HG03520 (cell line): ENCODE measurements around the gene HEYL.
"Not testable (repeated sequence)": the region's sequence is repeated elsewhere in the genome, so short reads cannot be mapped to it uniquely, and the experiment has no call there.

Experiments used
- ATAC-seq: cut with Tn5 transposase; IDR thresholded peaks from one replicate; pipeline ENCODE4 v1.9.1; 2021; ENCODE audit warnings: mild to moderate bottlenecking, moderate library complexity; ENCODE audit not compliant: unreplicated experiment

The HEYL gene

DNA sequence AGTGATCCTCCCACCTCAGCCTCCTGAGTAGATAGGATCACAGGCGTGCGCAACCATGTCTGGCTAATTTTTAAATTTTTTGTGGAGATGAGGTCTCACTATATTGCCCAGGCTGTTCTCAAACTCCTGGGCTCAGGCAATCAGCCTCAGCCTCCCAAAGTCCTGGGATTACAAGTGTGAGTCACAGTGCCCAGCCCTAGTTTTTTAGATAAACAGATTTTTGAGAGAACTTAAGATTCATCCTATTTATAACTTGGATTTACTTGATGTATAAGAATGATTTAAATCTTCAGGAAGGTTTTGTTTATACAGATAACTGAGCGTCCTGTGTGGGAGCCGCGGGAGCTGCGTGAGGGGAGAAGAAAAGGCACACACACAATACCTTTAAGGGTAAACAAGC is 26.2 kb downstream of the HEYL start:
- ATAC-seq = no peak

DNA sequence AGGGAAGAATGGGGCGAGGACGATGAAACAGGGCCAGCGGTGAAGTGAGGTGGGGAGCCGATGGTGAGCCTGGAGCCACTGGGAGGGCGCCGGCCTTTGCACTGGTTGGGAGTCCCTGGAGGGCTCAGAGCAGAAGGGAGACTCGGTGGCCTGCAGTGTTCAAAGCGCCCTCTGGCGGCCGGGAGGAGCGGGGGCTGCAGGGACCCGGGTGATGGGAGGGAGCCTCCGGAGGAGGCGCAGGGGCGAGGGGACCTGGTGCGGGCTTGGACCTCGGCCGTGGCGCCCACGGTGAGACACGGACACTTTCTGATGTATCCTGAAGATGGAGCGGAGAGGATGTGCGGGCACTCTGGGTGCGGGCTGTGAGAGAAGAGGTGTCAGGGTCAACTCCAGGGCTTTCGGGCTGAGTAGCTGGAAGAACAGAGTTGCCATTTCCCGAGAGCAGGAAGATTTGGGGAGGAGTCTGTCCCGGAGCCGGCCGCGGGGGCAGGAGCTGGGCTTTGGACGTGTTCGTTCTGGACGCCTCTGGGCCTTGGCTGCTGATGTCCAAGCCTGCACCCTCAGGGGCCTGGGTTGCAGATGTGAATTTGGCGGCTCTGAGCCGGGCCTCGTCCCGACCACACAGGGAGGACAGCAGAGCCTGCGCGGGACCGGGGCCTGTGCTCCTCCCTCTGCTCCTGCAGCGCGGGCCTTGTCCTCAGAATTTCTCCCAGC is 29.7 kb downstream of the HEYL start:
- ATAC-seq = no peak

DNA sequence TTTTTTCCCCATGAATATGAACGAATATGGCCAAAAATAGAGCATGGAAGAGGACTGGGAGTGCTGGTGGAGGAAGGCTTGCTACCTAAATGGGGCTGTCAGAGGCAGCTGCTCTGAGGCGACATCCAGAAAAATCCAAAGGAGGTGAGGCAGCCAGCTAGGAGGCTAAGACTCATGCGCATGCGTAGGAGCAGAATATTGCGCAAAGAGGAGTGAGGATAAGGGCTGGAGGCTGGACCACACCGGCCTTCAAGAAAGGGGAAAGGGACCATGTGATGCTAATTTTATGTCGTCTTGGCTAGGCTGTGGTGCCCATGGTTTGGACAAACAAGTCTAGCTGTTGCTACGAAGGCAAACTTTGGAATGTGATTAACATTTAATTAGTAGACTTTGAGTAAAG is 30.5 kb downstream of the HEYL start:
- ATAC-seq = no peak

DNA sequence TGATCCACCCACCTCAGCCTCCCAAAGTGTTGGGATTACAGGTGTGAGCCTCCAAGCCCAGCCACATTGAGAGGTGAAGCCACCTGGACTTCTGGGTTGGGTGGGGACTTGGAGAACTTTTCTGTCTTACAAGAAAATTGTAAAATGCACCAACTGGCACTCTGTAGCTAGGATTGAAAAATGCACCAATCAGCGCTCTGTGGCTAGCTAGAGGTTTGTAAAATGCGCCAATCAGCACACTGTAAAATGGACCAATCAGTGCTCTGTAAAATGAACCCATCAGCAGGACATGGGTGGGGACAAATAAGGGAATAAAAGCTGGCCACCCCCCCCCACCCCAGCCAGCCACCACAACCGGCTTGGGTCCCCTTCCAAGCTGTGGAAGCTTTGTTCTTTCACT is 35.8 kb downstream of the HEYL start:
- not testable (repeated sequence) for ATAC-seq

DNA sequence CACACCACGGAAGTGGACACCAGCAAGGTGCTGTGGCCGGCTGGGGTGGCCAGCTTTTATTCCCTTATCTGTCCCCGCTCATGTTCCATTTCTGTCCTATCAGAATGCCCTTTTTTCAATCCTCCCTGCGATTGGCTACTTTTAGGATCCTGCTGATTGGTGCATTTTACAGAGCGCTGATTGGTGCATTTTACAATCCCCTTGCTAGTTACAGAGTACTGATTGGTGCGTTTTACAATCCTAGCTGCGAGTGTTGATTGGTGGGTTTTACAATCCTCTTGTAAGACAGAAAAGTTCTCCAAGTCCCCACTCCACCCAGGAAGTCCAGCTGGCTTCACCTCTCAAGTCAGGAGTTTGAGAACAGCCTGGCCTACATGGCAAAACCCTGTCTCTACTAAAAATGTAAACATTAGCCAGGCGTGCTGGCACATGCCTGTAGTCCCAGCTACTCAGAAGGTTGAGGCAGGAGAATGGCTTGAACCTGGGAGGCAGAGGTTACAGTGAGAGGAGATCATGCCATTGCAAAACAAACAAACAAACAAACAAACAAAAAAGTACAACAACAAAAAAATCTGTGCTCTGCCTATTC is 37.7 kb downstream of the HEYL start:
- ATAC-seq = not testable (repeated sequence)

DNA sequence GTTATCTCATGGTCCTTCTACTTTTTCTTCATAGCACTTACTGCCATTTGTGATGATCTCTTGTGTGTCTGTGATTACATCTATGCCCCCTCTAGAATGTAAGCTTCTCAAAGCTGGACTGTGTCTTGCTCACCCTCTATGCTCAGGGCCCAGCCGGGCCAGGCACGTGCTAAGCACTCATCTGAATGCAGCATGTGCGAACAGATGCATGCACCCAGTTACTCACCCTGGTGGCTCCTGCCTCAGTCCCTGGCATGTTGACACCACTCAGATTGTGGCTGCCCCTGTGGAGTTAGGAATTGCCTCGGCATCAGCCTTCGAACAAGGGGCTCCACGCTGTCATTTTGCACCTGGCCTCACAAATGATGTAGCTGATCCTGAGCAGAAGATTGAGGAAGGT is 43.3 kb downstream of the HEYL start:
- ATAC-seq = no peak

DNA sequence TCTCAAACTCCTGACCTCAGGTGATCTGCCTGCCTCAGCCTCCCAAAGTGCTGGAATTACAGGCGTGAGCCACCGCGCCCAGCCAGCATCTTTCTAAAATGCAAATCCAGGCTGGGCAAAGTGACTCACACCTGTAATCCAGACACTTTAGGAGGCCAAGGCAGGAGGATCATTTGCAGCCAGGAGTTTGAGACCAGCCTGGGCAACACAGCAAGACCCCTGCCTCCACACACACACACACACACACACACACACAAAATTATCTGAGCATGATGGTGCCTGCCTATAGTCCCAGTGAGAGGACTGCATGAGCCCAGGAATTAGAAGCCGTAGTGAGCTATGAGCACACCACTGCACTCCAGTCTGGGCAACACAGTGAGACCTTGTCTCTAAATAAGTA is 46.1 kb downstream of the HEYL start:
- no peak for ATAC-seq

DNA sequence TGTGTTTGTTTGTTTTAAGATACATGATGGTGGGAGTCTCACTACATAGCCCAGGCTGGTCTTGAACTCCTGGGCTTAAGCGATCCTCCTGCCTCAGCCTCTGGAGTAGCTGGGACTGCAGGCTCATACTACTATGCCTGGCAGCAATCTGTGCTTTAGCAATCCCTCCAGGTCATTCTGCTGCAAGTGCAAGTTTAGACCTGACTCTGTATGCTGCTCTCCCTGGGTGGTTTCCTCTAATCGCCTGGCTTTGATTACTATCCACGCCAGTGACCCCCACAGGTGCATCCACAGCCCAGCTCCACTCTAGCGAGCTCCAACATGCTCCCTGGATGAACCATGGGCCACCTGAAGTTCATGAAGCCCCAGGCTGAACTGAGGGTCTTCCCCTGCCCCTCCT is 47.4 kb downstream of the HEYL start:
- no peak for ATAC-seq

DNA sequence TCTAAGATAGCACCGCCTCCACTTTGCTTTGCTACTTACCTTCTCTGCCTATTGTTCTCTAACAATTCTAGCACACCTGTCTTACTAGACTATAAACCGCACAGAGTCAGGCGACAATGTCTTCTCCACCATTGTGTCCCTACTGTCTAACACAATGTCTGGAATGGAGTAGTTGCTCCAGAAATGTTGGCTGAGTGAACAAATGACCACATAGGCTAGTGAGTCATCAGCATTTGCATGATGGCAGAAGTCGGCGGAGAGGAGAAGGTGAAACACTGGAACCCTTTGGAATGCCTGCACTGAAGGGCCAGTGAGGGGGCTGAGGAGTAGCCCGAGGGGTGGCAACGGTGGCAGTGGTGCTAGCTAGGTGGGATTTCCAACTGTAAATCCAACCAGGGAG is 48.9 kb downstream of the HEYL start:
- ATAC-seq = no peak

DNA sequence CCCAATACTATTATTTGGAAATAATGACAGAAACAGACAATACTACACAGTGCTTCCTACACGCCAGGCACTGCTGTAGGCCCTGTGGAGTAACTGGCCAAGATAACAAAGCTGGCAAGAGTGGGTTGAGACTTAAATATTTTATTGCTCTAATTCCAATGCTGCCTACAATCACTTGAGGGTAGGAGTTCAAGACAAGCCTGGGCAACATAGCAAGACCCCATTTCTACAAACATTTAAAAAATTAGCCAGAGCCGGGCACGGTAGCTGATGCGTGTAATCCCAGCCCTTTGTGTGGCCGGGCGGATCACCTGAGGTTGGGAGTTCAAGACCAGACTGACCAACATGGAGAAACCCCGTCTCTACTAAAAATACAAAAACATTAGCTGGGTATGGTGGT is 53.5 kb downstream of the HEYL start:
- no peak for ATAC-seq

DNA sequence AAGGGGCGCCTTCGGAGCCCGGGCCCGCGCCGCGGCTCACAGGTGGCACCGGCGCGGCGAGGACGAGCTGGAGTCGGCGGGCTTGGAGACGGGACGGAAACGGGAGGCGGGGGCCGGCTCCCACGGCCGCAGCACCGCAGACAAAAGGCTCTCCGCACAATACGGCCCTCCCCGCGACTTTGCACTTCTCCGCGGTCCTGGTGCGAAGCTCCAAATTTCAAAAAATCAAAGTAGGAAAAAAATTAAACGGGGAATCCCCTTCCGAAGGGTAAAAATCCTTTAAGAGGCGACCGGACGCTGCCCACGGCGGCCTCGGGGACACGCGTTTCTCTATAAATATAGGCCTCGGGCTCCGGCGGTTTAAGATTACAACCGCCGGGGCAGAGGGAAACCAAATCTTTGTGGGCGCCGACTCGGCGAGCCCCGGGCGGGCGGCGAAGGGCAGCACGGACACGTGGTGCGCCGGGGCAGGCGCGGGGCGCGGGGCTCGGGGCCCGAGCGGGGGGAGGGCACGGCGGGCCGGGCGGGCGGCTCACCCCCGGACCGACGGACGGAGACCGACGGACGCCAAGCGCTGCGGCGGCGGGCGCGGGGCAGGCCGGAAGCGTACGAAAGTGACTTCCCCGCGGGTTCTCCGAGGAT is 63.3 kb downstream of the HEYL start:
- ATAC-seq = peak; percentile 33

DNA sequence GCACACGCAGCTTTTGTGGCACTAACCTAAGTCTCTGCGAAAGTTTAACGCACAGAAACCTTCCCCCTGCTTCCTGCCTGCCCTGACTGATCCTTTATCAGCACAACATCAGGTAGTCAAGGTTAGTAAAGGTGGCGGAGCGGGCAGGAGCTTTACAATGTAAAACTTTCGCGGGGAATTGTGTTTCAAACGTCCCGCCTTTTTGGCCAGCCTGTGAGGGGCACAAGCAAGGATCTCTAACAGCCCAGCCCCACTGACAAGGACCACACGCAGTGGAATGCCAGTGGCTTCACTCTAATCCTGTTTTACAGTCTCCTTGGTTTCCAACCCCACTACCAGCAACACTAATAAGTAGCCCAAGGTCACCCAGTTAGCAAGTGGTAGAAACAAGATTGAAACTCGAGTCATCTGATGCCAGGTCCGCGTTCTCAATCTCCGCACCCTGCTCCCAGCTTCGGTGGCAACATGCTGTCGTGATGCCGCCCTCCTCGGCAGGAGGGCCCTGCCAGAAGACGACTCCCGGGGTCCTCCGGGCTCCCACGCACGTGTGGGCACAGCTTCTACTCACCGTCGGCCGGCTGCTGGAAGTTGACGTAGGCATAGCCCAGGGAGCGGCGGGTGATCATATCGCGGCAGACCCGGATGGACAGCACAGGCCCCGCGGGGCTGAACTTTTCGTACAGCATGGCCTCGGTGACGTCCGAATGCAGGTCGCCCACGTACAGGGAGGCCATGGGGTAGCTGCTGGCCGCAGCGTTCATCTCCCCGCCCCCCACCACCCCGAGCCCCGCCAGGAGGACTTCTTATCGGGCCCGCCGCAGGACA is 64.0 kb downstream of the HEYL start:
- ATAC-seq = no peak

DNA sequence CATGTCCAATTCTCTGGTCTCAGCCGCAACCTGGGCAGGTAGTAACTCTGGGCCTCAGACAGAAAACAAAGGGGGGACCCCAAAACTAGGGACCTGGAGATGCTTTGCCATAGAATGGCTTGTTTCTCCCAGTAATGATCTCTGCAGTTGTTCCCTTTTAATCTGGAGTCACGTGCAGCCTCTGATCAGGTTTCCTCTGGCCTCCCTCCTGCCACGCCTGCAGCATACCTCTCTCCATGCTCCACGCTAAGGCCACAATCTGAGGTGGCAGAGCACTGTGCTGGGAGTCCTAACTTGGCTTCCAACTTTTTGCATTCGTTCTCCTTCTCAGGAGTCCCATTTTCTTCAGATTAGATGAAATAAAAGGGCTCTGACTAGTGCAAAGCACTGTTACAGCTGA is 64.8 kb downstream of the HEYL start:
- no peak for ATAC-seq
